DND-41 (cell line): ENCODE measurements around the gene DGKH.

ENCODE experiments used
- EZH2 ChIP-seq: IDR thresholded peaks from 3 replicates; pipeline ENCODE4 v1.6.1; 2012; ENCODE audit warnings: borderline replicate concordance, low read depth, mild to moderate bottlenecking, moderate library complexity, low read length, inconsistent platforms; ENCODE audit not compliant: severe bottlenecking
- TF ChIP-seq, protein P1 (sequence below): IDR thresholded peaks from 2 replicates; pipeline ENCODE4 v1.5.1; 2012; ENCODE audit warnings: borderline replicate concordance, low read length, moderate library complexity, mild to moderate bottlenecking; ENCODE audit not compliant: poor library complexity, severe bottlenecking; ENCODE audit errors: extremely low read depth

DNA sequence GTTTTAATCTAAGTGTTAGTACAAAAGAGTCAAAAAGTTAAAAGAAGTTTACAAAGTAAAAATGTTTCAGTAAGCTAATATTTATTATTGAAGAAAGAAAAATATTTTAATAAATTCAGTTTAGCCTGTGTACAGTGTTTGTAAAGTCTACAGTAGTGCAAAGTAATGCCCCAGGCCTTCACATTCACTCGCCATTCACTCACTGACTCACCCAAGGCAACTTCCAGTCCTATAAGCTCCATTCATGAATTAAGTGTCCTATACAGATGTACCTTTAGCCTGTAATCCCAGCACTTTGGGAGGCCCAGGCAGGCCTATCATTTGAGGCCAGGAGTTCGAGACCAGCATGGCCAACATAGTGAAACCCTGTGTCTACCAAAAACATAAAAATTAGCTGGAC is 199.4 kb downstream of the DGKH start:
- TF ChIP-seq, protein P1, sequence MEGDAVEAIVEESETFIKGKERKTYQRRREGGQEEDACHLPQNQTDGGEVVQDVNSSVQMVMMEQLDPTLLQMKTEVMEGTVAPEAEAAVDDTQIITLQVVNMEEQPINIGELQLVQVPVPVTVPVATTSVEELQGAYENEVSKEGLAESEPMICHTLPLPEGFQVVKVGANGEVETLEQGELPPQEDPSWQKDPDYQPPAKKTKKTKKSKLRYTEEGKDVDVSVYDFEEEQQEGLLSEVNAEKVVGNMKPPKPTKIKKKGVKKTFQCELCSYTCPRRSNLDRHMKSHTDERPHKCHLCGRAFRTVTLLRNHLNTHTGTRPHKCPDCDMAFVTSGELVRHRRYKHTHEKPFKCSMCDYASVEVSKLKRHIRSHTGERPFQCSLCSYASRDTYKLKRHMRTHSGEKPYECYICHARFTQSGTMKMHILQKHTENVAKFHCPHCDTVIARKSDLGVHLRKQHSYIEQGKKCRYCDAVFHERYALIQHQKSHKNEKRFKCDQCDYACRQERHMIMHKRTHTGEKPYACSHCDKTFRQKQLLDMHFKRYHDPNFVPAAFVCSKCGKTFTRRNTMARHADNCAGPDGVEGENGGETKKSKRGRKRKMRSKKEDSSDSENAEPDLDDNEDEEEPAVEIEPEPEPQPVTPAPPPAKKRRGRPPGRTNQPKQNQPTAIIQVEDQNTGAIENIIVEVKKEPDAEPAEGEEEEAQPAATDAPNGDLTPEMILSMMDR, result no peak
- no peak for TF ChIP-seq EZH2
